ENCODE data around the gene MTOR.

GRCh38 chr1:11107599-11107998, 154.8 kb downstream of the MTOR start:
- TF ChIP-seq EZH2 (IDR thresholded peaks at IDR 0.05) (no peak), POLR2AphosphoS5 (IDR thresholded peaks at IDR 0.05; ENCODE audit: borderline replicate concordance, low read depth, low read length) (no peak), FOXP2 (optimal IDR thresholded peaks at IDR 0.05; ENCODE audit: control extremely low read depth, extremely low read length, insufficient read depth) (no peak)
